NCI-H2081 treated with DMSO at 0.1 percent for 48 hours (cell line): ENCODE results near the gene FANK1.
"Not testable (repeated sequence)": the region's sequence is repeated elsewhere in the genome, so short reads cannot be mapped to it uniquely, and the experiment has no call there.

ENCODE experiments used
- DNase-seq: peaks from one replicate; lab custom pipeline; 2025; lab: John Stamatoyannopoulos, UW

Gene FANK1

DNA sequence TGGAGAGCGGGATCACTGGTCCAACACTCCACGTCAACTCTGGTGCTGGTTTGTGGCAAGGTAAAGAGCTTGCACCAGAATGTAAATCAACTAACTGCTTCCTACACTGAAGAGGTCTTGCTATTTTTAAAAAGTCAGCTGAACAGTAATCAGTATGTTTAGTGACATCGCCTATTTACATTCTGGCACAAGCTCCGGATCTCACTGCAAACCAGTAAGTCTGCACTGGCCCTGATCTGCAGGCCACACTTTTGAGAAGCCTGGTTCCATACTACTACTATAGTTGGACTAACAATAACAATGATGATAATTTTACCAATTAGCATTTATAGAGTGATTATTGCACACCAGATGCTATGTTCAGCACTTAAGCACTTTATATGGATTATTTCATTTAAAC is 6.9 kb upstream of the FANK1 start:
- not testable (repeated sequence) for DNase-seq

- DNase-seq = not testable (repeated sequence)
Observed at GRCh38 chr10:125892402-125892801, 4.0 kb upstream of the FANK1 start.

DNA sequence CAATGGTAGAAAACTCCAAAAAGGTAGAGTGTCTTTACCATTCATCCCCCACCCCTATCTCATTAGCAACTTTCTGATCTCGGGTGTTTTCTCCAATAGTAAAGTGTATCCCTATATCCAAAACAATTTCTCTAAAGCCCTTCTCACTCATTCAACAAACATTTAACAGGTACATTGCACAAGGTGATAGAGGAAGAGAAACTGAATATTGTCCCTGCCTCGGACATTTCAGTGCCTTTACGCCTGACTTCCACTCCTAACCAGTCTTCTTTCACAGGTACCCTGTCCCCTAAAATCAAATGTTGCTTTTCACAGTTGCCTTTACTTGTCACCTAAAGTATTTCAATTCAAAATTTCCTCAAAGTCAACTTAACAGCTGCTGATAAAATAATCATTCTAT is 2.2 kb upstream of the FANK1 start:
- DNase-seq = not testable (repeated sequence)

GRCh38 chr10:125895130-125896087 is 955 bp upstream of the FANK1 start:
- not testable (repeated sequence) for DNase-seq

DNA sequence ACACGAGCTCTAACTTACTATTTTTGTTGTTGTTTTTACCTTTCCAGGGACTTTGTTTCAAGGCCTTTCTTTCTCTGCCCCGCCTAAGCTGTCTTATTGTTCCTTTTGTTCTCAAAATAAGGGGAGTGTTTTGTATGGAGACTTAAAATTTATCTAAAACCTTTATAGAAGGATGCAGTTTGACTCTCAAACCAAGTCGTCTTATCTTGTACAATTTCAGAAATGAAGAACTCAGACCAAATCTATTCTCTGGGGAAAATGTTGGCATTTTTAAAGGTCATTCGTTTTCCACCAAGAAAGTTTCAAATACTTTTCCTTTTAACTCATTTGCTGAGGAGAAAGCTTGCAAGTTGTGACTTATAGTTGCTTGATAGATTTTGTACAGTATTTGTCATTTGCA is 953 bp downstream of the FANK1 start:
- not testable (repeated sequence) for DNase-seq

DNA sequence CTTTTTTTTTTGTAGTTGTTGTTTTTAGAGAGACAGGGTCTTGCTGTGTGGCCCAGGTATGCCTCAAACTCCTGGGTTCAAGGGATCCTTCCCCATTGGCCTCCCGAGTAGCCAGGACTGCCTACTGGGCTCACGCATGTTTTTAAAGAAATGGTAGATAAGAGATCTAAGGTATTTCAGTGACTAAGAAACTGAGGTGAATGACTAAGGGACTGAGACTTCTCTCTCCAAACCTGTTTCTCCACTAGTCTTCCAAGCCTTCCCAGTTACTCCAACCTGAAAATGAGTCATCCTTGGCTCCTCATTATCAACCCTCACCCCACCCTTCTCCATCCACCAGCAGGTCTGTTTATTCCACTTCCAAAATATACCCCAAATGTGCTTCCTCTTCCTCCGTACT is 4.6 kb downstream of the FANK1 start:
- not testable (repeated sequence) for DNase-seq

DNA sequence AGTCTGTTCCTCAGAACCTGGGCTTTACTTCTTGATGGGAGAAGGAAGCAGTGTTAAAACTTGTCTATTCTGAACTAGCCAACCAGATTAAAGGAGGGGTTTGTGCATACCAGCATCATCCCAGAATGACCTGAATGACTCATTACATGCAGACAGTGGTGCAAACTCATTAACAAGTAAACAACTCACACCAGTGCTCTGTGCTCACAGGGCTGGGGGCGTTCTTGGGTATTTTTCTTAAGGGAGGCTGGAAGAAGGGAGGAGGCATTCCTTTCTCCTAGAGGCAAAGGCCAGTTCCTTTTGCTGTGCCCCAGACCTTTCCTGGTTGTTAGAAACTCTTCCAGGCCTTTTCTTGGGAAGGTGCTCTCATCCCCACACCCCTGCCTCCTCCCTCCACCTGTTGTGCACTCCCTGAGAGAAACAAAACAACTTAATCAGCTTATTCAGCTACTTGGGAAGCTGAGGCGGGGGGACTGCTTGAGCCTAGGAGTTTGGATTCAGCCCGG is 6.8 kb downstream of the FANK1 start:
- DNase-seq = not testable (repeated sequence)

DNA sequence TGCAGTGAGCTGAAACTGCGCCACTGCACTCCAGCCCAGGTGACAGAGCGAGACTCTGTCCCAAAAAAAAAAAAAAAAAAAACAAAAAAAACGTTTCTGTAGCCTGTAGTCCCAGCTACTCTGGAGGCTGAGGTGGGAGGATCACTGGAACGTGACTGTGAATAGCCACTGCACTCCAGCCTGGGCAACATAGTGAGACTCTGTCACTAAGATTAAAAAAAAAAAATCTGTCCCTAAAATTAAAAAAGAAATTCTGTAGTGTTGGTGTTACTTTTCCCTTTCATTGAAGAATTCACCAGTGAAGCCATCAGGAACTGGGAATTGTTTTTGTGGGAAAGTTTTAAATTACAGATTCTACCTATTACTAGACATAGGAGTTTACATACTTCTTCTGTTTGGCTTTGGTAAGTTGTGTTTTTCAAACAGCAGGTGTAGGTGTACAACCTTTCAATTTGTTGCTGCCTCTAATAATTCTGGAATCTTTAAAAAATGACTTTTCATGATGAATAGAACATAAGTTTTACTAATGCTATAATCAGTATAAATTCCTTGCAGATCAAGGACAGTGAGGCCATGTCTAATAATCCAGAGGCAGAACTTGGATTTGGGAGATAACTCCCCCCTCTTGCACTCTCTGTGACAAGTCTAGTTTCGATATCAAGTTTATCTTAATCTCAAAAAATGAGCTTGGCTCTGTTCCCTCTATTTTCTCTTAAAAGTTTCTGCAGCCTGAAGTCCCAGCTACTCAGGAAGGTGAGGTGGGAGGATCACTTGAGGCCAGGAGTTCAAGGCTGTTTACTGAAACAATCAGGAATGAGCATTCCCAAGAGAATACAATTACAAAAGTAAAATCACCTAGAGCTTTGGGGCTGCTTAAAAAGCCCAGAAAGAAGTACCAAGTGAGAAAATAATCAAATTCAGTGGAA is 9.0 kb downstream of the FANK1 start:
- DNase-seq = not testable (repeated sequence)

- not testable (repeated sequence) for DNase-seq
Observed at GRCh38 chr10:125907598-125907997, 11.2 kb downstream of the FANK1 start.

- not testable (repeated sequence) for DNase-seq
Observed at GRCh38 chr10:125908813-125909212, 12.4 kb downstream of the FANK1 start.

GRCh38 chr10:125909491-125909890 is 13.1 kb downstream of the FANK1 start:
- not testable (repeated sequence) for DNase-seq

DNA sequence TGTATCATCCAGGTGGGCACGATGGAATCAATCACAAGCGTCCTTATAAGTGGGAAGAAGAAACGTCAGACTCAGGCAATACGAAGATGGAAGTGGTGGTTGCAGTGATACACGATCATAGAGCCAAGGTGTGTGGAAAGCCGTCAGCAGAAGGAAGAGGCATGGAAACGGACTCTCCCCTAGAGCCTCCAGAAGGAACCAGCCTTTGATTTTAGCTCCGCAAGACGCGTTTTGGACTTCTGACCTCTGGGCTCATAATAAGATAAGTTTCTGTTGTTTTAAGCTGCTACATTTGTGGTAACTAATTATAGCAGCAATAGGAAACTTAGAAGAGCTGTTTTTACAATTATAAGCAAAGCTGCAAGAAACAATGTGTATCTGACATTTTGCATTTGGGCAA is 14.8 kb downstream of the FANK1 start:
- no peak for DNase-seq

DNA sequence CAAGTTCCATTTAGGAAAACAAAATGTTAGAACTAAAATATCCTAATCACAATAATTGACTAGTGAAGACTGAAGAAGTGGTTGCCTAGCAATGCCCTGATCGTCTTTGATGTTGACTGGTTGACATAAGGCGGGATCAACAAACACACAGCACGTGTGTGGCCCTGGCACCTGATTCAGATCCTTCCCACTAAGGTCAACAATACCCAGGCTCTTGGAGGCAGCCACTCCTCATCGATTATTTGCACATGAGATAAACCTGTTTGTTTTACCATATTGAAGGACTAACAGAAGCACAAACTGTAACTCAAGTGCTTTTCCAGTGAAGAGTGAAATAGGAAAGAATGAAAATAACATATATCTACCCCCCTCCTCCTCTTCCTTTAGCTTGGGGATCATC is 15.6 kb downstream of the FANK1 start:
- no peak for DNase-seq

GRCh38 chr10:125913277-125913676 is 16.9 kb downstream of the FANK1 start:
- DNase-seq = not testable (repeated sequence)

- no peak for DNase-seq
Observed at GRCh38 chr10:125916977-125917376, 20.6 kb downstream of the FANK1 start.

- not testable (repeated sequence) for DNase-seq
Observed at GRCh38 chr10:125917704-125918361, 21.5 kb downstream of the FANK1 start.

DNA sequence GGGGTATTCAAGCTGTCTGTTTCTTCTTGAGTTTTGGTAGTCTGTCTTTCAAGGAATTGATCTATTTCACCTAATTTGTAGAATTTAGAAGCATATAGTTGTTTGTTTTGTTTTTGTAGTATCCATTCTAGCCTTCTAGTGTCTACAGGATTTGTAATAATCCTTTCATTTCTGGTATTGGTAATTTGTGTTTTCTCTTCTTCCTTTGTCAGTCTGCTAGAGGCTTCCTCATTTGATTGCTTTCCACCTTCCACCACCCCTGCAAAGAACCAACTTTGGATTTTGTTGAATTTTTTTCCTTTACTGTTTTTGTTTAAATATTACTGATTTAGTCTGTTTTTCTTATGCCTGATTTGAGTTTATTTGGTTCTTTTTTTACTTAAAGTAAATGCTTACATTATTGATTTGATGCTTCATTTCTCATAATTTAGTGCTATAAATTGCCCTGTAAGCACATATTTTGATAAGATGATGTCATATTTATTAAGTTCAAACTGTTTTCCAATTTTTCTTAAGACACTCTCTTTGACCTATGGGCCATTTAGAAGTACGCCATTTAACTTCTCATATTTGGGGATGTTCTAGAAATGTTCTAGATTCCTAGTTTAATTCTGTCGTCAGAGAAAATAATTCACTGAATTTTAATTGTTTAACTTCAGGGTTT is 25.4 kb downstream of the FANK1 start:
- not testable (repeated sequence) for DNase-seq

GRCh38 chr10:125925262-125925834 is 29.0 kb downstream of the FANK1 start:
- no peak for DNase-seq

- no peak for DNase-seq
Observed at GRCh38 chr10:125926247-125926646, 29.9 kb downstream of the FANK1 start.

- DNase-seq = not testable (repeated sequence)
Observed at GRCh38 chr10:125927265-125927664, 30.9 kb downstream of the FANK1 start.
